Measurements from ENCODE around the gene LONP2. TPM values are rescaled to one million over a fixed set of nuclear protein-coding genes. Genes with fewer than 3 reads are reported as not detected.

The LONP2 gene
- total and polyA plus RNA-seq, 9 of the 15 experiments (the other 6 are each of a cell fraction or from before 2014, with no cell fraction given) = 8.1 to 41.2 (median 25.6) TPM

- no peak for TF ChIP-seq AFF4 (CRISPR knock-in tag; IDR thresholded peaks at IDR 0.05)
These were observed 127.3 kb downstream of the LONP2 start (continued) for GRCh38 chr16:48371393-48371780.

DNA sequence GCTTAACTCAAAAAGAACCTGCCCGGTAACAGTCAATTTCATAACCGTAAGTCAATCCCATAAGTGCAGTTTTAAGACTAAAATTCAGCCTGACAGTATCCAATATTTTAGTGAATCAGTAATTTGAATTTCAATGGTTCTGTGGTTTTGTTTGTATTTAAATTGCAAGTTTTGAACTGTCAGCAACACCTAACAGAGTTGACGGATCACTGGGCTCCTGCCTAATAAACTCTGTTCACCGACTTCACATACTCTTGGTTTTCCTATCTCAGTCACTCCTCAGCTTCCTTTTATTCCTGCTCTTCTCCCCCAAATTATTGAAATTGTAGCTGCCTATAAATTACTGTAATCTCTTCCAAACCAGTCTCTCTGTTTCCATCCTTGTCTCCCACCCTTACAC is 128.6 kb downstream of the LONP2 start:
- Histone ChIP-seq H3K9ac (ENCODE audit: insufficient read depth in 1 of 2, low read depth in 2 of 2, low read length in 2 of 2) (no peak overlapping the region), H3K4me1 (replicated peaks in 1 of 2; ENCODE audit: control insufficient read depth in 2 of 2, insufficient read depth in 2 of 2, low read length in 2 of 2) (peaks cover 7 to 19% of the 10 kb centered on the region in 2 experiments; a peak in 4 of 5 replicates), H3K27ac (ENCODE audit: extremely low read depth, low read depth, low read length) (no peak overlapping the region), H3K9me3 (replicated peaks; ENCODE audit: control insufficient read depth, insufficient read depth, low read depth, low read length) (no peaks in the 10 kb centered on the region), H3K9me1 (ENCODE audit: control insufficient read depth, insufficient read depth, low read length) (no peaks in the 10 kb centered on the region), H3K4me3 (no peak overlapping the region), H3K36me3 (ENCODE audit: control insufficient read depth, insufficient read depth, low read length) (no peaks in the 10 kb centered on the region), H3K27me3 (ENCODE audit: control insufficient read depth in 2 of 2, insufficient read depth in 2 of 2, low read length in 2 of 2) (no peaks in the 10 kb centered on the region), H4K20me1 (replicated peaks; ENCODE audit: control insufficient read depth, insufficient read depth, low read length) (peaks cover 11% of the 10 kb centered on the region; the same call in 1 of the 2 replicates), H2AFZ (ENCODE audit: low read depth, low read length) (no peak overlapping the region), H3K4me2 (ENCODE audit: insufficient read depth, low read length) (no peak overlapping the region), H3K79me2 (ENCODE audit: control insufficient read depth, insufficient read depth, low read length) (peaks cover 97% of the 10 kb centered on the region)
- no peak for DNase-seq (ENCODE audit: extremely low read depth in 1 of 4, low spot score in 3 of 4)
- CTCF ChIA-PET (ENCODE audit: low intra/inter-chr PET ratio) = no interaction called here
- intact Hi-C loops (cut with micrococcal nuclease) (no loop called here), in situ Hi-C loops (cut with MboI) (no loop called here)
- BruUV-seq (replicated peaks) = no TSS peak
- no peak for ATAC-seq
- no peak for FAIRE-seq
- whole genome bisulfite sequencing (ENCODE audit: insufficient coverage, low coverage, missing lambda C conversion rate) = 86% methylated on average over 3 of the region's 4 CpGs
- POLR2A ChIA-PET = no interaction called here
- no peak for TF ChIP-seq ZNF589 (CRISPR knock-in tag; IDR thresholded peaks at IDR 0.05; ENCODE audit: low read depth)
- TF ChIP-seq ZNF277 (CRISPR knock-in tag; IDR thresholded peaks at IDR 0.05; ENCODE audit: borderline replicate concordance) = no peak
- no peak for TF ChIP-seq NCOA6 (IDR thresholded peaks at IDR 0.05)
- TF ChIP-seq ZNF785 (CRISPR knock-in tag; IDR thresholded peaks at IDR 0.05) = no peak
- TF ChIP-seq NFE2 (IDR thresholded peaks at IDR 0.05; ENCODE audit: low read depth) = no peak
